GM18951 (cell line): Measurements from ENCODE around the gene XRN1.

Source experiments
- POLR2A ChIP-seq: IDR thresholded peaks from 4 replicates; pipeline ENCODE4 v1.6.1; 2011; ENCODE audit warnings: mild to moderate bottlenecking; ENCODE audit not compliant: insufficient read length, insufficient read depth; ENCODE audit errors: extremely low read depth
- in situ Hi-C: fragments of 300-500 bp; cut with MboI; formaldehyde crosslinking; loops from one replicate; pipeline ENCODE4 v1.12.0; 2022; ENCODE audit warnings: low sequenced_read_pairs, mixed read lengths, inconsistent platforms; ENCODE audit not compliant: unreplicated experiment

XRN1 gene

GRCh38 chr3:142447852-142448823, at the start of gene XRN1:
Gene XRN1, minus strand, starts transcription at chr3:142448037. Its CDS starts 93 bp downstream, at chr3:142447944.
- in situ Hi-C loops: no loop called here
- peak; percentile 90 for TF ChIP-seq POLR2A

GRCh38 chr3:142495103-142495502, 47.3 kb upstream of the XRN1 start:
- in situ Hi-C loops: no loop called here
- TF ChIP-seq POLR2A: no peak

- no peak for TF ChIP-seq POLR2A
Measured at GRCh38 chr3:142492184-142492583, 44.3 kb upstream of the XRN1 start.

GRCh38 chr3:142489572-142490323, 41.9 kb upstream of the XRN1 start:
- in situ Hi-C loops: no loop called here
- no peak for TF ChIP-seq POLR2A

More at GRCh38 chr3:142492184-142492583, 44.3 kb upstream of the XRN1 start:
- in situ Hi-C loops: no loop called here

- in situ Hi-C loops: no loop called here
- no peak for TF ChIP-seq POLR2A
Measured at GRCh38 chr3:142484912-142485435, 37.1 kb upstream of the XRN1 start.

GRCh38 chr3:142481196-142481595, 33.4 kb upstream of the XRN1 start:
- in situ Hi-C loops: no loop called here
- no peak for TF ChIP-seq POLR2A

GRCh38 chr3:142470826-142471225, 23.0 kb upstream of the XRN1 start:
- in situ Hi-C loops: no loop called here
- TF ChIP-seq POLR2A: no peak

- TF ChIP-seq POLR2A: no peak
- in situ Hi-C loops: no loop called here
Measured at GRCh38 chr3:142468456-142468855, 20.6 kb upstream of the XRN1 start.

GRCh38 chr3:142467768-142468167, 19.9 kb upstream of the XRN1 start:
- TF ChIP-seq POLR2A: no peak
- in situ Hi-C loops: no loop called here

- in situ Hi-C loops: no loop called here
- no peak for TF ChIP-seq POLR2A
Measured at GRCh38 chr3:142460689-142461088, 12.9 kb upstream of the XRN1 start.

GRCh38 chr3:142459929-142460328, 12.1 kb upstream of the XRN1 start:
- TF ChIP-seq POLR2A: no peak
- in situ Hi-C loops: no loop called here

GRCh38 chr3:142459096-142459495, 11.3 kb upstream of the XRN1 start:
- in situ Hi-C loops: no loop called here
- no peak for TF ChIP-seq POLR2A

- in situ Hi-C loops: no loop called here
- TF ChIP-seq POLR2A: no peak
Measured at GRCh38 chr3:142450881-142451280, 3.0 kb upstream of the XRN1 start.
